Glomerular visceral epithelial cell (primary cell): ENCODE data around the gene METTL22.

ENCODE experiments used
- DNase-seq: peaks from one replicate; pipeline ENCODE4 v3.0.0-alpha.2; 2016; ENCODE audit errors: extremely low spot score

The METTL22 gene

DNA sequence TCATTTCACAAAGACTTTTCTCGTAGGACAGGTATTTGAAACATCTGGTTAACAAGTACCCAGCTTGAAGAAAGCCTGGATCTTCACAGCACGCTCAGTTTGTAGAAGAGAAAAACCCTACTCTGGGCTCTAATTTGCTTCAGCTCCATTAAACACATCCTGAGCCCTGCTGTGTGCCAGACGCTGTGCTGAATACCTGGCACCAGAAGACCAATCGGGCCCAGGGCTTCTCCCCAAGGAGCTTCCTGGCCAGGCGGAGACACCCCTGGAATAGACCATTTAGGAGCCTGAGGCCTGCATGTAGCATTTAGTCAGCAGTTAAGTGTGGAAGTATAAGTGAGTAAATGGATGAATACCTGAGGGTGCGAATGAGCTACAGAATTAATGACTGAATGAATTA is 44.0 kb downstream of the METTL22 start:
- no peak for DNase-seq

DNA sequence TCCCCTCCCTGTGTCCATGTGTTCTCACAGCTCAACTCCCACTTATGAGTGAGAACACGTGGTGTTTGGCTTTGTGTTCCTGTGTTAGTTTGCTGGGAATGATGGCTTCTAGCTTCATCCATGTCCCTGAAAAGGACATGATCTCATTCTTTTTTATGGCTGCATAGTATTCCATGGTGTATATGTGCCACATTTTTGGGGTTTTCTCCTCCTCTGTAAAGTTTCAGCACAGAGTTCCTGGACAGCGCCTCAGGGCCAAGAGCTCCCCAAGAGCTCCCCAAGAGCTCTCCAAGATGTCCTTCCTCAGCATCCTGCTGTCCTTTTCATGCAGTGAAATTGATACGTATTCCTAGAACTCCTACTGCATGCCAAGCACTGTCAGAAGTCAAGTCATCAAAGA is 46.0 kb downstream of the METTL22 start:
- no peak for DNase-seq

DNA sequence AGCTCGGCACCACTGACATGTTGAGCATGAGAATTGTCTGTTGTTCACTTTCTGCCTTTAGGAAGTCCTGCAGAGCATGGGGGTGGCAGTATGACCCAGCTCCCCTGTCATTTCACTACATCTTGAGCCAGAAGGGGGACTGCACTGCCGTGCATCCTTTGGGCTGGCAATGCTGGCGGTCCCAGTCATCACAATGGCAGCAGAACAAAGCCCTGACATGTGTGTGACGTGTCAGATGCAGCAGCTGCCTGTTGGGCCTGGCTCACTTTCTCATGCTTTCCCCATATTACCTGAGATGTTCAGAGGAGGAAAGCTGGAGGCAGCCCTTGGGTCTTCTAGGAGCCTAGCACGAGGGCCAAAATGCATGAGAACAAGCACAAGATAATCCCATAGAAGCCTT is 46.6 kb downstream of the METTL22 start:
- DNase-seq: no peak

DNA sequence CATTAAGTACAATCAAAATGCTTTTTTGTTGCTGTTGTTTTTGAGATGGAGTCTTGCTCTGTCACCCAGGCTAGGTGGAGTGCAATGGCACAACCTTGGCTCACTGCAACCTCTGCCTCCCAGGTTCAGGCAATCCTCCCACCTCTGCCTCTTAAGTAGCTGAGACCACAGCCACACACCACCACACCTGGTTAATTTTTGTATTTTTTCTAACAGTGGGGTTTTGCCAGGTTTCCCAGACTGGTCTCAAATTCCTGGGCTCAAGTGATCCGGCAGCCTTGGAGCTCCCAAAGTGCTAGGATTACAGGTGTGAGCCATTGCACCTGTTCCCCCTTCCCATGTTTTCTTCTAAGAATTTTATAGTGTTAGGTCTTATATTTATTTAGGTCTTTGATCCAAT is 48.0 kb downstream of the METTL22 start:
- no peak for DNase-seq

DNA sequence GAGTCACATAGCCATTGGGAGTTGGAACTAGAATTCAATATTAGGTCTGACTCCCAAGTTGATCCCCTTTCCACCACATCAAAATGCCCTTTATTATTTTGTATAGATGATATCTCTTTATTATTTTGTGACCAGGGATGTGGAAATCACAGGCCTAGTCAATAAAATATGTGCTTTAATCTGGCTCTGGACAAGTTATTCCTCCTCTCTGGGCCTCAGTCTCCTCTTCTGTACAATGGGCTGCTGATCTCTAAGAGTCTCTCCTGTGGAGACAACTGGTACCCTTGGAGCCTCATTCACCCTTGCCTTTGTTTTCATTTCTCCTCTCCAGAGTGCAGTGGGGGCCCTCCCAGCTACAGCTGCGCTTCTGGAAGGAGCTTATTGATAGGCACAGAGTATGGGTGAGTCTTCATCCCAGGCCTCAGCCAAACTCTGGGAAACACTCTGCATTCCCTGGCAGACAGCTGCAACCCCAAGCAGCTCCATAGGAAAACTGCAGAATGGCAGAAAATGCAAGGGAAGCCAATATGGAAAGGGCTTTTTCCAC is 48.6 kb downstream of the METTL22 start:
- no peak for DNase-seq

DNA sequence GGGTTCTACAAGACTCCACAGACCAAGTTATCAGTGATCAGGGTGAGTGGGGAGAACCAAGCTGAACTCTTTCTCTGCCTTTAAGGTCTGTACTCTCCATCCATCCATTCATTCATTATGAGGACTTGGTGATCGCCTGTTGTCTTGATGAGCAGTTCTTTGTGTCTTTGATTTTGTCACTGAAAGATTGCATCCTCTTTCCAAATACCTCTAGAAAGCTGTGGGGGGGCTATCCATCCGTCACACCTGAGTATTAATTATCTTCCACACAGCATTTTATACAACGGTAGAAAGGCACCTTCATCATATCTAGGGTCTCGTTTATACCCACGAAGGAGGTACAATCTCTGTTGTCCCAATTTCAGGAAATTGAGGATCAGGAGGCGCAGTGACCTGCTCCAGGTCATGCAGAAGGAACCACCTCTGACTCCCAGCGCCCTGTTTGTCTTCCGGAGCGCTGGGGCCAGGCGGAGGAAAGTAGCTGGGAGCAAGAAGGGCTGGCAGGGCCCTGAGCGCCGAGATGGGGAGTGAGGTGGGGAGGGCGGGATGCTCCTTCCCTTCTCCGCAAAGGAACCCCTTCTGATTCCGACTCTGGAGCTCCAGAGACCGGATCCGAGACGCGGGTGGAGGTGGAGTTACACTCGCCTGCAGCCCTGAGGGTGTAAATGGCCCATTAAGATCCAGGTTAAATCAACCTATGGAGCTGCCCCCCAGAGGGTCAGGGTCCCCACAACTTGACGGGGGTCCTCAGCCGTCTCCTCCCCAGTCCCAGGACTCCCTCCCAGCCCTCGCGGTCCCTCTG is 52.3 kb downstream of the METTL22 start:
- DNase-seq: no peak

DNA sequence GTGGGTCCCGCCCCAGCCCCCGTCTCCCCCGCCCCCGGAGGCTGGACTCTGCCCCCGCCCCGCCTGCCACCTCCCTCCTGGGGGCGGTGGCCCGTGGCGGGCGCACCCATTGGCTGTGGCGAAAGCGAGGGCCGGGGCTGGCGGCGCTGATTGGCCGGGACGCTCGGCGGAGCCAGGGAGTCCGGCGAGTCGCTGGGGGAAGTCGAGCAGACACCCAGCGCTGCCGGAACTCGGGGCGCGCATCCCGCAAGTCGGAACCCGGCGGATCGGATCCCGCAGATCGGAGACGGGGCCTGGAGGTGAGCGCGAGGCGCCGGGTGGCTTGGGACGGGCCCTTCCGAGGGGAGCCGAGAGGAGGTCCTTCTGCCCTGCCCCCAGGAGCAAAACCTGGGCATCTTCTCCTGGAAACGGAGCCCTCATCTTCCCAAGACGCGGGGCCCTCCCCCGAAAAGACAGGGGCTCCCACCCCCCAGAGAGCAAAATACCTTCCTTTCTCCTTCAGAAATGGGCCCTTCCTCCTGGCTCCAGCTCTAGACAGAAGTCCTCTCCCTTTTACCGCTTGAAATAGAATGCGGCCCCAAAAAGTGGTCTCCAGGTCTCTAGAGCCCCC is 53.0 kb downstream of the METTL22 start, which contains the start of gene ABAT:
TSS of gene ABAT (plus strand) at position 205 of the 610 bp plus-strand sequence. CDS start 61,123 bp downstream, outside the sequence.
- peak; percentile 82 for DNase-seq

DNA sequence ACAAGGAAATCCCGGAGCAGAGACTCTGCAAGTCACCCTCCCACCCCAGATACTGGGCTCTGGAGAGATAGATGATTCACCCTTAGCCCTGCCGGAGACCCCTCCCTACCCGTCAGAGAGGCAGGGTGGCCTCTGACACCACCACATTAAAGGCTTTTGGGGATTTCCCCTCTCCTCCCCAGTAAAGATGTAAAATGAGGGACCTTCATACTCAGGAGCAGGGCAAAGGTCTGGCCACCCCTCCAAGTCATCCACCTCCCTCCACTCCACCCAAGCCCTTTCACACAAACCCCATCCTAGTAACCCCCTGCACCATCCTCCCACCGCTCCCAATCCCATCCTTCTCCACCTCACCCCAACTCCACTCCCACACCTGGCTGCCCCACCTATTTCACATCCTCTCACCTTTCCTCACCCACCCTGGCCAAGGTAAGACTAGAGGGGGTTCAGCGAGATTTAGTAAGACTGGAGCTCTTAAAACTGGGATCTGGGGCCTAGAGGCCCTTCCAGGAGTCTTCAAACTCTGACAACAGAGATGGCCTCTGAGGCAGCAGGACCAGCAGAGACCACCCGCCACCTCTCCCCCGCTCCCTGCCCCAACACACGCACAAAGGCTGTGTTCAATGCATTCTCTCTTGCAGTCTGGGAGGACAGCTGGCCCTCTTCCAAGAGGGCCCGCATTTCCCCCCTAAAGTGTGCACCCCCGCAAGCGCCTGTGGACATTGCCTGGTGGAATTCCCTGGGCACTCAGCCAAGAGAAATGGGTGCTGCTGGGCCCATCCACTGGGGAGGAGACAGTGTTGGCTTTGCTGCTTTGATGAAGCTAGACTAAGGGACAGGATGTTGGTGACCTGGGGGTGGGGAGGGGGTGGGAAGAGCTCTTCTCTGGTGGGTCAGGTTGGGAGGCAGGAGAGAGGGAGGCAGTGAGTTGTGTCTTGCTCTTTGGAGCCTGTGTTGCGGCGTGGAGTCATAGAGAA is 54.0 kb downstream of the METTL22 start:
- peak; percentile 25 for DNase-seq

DNA sequence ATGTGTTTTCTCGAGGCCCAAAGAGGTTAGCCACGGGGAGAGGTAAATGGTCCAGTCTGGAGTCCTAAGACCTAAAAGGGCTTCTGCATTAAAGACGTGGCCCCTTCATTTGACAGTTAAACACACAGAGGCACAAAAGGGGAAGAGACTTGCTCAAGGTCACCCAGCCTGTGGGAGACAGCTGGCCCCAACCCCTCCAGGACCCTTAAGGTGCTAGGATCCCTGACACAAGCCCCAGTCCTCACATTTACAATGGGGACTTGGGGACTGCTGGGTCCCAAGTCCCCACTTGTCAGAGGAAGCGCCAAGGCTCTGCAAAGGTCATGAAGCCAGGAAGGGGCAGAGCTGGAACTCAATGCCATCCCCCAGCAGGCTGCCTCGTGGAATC is 54.7 kb downstream of the METTL22 start:
- DNase-seq: no peak

DNA sequence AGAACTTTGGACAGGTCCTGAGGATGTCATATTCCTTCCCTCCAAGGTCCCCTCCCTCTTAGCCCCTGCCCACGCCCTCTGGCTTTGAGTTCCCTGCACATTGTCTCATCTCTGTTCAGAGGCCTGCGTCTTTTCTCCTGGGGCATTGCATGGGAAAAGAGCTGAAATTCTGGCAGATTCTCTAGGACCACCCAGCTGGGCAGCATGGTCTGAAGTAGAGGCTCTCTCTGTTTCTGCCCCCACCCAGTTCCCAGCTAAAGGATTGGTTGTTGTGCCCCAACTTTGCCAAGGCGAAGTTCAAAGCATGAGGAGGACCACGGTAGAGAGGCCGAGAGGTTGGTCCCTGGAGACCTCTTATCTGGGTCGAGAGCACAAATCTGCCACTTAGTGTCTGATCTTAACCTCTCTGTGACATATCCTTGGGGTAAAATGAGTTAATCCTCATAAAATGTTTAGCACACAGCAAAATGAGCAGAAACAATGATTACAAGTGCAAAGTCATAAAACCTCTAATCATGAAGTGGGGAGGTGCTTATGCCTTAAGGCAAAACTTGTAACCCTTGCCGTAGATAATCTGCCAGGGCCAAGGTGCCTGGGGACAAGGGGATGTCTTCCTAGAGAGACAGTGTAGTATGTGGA is 55.4 kb downstream of the METTL22 start:
- DNase-seq: no peak

DNA sequence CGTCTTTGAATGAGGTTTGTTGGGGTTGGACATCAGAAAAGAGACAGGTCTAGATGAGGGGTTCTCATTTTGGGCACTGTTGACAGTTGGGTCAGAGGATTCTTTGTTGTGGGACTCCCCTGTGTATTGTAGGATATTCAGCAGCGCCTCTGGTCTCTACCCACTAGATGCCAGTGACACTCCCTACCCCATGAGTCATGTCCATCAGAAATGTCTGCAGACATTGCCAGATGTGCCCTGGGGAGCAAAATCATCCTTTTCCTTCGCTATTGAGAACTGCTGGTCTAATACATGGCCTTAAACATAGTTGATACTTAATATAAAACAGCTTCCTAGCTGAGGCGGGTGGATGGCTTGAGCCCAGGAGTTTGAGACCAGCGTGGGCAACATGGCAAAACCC is 56.0 kb downstream of the METTL22 start:
- DNase-seq: peak; percentile 6

DNA sequence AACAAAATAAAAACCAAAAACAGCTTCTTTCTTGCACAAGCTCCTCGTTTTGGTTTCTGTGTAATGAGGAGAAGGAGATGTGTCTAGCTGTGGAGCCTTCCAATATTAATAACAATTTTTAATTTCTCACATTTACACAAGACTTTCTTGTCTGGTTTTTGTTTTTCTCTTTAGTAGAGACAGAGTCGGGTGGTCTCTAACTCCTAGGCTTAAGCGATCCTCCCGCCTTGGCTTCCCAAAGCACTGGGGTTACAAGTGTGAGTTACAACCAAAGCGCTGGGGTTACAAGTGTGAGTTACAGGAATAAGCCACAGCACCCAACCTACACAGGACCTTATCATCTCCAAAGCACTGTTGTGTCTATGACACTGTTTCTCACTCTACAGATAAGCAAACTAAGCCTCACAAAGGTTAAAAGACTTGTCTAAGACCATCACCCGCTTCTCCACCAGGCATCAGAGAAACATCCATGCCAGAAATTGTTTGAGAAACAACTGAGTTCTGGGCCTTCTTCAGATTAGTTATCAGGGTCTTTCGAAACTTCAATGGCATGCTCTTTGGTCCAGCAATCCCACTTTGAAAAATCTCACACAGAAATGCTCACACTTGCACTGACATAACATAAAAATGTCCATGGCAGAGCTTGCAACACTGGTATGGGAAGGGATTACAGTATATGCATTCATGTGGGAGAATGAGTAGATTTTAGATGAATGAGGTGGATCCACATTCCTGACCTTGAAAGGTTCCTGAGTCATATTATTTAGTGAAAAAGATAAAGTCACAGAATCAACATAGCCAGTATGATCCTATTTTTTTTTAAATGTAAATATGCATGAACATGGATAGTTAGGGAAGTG is 56.8 kb downstream of the METTL22 start:
- peak; percentile 15 for DNase-seq

DNA sequence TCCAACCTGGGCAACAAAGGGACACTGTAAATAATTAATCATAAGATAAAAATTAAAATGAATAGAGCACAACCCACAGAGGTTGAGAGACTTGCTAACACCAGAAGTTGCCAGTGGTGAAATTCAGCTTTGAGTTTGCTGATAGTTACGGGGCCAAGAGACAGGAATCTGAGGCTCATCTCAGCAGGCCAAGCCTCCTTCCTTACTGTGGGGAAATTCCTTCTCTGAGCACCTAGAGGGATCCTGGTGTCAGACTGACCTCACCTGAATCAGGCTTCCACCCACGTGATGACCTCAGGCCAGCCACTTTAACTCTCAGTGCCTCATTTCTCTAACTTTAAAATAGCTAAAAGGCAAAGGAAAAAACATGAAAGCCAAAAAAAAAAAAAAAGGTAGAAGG is 57.7 kb downstream of the METTL22 start:
- no peak for DNase-seq

DNA sequence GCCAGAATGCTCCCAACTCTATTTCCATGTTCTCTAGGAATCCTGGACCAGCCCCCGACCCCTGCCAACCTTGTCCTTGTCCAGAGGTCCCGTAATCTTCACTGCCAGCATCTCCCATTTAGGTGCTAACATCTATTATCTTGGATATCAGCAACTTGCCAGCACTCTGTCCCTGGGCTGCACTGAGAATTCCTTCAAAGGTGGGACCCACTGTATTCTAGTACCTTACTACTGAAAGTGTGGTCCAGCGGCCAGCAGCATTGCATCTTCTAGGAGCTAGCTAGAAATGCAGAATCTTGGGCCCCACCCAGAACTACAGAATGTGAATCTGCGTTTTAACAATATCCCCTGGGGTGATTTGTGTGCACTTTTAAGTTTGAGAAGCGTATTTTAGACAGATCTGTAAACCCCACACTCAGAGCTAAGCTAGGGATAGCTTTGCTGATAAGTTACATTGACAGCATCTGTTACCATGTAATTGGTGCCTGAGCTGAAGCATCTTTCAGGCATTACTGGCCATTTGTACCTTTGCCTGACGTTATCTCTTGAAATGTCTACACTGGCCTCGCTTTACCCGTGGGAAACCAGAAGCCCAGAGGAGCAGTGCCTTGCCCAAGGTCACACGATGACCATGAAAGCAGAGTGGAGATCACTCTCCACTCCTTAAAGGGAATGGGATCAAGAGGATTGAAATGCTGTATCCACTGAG is 61.2 kb downstream of the METTL22 start:
- no peak for DNase-seq

DNA sequence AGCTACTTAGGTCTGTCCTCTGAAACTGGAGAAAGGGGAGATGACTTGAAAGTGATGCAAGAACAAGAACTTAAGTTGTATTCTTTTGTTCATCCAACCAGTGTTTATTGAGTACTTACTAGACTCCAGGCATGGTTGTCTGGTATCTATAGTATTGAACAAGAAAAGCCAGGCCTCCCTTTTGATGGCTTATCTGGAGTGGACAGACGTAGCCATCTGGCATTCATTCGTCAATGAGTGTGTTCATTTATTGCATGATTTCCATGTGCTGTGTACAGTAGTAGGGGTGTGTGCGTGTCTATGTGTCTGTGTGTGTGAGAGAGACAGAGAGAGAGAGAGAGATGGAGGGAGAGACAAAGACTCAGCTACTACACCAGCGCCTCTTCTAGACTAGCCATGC is 62.1 kb downstream of the METTL22 start:
- DNase-seq: no peak

DNA sequence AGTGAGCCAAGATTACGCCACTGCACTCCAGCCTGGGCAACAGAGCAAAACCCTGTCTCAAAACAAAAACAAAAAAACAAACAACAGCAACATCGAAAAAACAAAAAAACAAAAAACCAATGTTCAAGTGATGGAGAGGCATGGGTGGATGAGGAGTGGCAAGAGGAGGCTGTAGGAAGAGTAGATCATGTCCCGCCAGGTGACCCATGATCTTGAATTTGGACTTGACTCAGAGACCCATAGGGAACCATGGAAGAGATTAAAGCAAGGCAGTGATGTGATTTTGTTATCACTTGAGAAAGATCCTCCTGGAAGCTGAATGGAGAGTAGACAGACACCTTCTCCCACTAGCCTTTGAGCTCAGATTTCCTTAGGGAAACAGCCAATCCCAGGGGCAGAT is 64.1 kb downstream of the METTL22 start:
- DNase-seq: no peak

DNA sequence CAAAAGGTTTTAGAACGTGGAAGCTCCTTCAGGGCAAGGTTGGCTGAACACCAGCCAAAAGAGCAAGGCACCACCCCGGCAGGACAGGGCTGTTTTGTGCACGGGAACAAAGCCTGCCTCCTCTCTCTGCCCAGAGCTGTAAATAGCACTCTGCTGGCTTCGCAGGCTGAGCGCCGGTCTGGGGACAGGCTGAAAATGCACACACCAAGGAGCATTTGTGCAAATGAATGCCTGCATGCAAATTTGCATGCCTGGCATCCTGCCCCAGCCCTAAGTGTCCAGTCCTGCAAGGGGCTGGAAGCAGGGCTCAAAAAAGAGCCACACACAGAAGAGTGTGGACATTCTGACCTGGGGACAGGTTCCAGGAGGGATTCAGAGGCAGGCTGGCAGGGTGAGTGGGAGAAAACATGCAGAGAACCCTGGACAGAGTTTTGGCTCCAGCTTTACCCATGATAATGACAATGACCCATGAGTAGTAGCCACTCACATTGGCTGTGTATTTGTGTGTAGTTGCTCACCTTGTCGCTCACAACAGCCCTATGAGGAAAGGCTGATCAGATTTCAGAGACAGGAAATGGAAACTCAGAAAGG is 64.6 kb downstream of the METTL22 start:
- no peak for DNase-seq

DNA sequence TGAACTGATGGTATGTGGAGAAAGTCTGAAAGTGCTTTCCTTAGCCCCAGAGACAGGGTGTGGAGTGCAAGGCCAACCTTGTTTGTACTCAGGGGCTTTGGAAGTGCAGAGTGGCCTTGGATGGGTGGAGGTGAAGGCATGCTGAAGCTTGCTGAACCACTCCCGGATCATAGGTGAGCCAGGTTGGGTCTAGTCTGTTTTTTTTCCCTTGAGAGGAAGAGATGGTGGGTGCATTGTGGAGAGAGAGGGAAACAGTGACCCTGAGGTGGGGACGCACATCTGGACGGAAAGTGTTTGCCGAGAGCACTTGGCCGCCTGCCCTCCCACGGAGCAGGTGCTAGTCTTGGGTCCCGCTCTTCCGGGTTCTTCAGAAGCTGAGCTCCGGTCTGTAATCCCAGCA is 65.4 kb downstream of the METTL22 start:
- no peak for DNase-seq

DNA sequence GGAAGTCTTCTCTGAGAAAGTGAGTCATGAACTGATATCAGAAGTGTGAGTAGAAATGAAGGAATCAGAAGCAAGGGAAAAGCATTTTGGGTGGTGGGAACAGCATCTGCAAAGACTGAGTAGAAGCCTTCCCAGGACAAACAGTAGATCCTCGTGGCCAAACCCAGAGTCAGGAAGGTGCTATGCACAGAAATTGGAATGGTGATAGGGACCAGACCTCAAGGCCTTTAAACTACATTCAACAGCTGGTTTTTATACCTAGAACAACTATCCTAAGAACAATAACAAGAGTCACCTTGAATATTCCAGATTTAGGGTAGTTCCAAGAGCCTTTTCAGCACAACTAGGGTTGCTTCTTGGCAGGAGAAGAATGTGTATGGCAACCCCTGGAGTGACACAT is 68.2 kb downstream of the METTL22 start:
- DNase-seq: no peak

DNA sequence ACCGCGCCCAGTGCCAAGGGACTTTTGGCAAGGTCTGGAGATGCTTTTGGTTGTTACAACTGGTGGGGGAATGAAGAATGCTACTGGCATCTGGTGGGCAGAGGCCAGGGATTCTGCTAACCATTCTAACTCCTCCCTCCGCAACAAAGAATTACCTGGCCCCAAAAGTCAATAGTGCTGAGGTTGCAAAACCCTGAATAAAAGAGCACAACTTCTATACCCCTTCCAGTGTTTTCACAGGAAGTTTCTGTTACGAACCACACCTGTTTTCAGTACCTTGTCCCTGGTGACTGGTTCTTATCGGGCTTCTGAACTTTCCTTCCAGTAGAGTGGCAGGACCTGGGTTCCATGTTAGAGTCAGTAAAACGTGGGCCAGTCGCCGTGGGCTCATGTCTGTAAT is 70.2 kb downstream of the METTL22 start:
- no peak for DNase-seq
